ENCODE measurements around the gene ITK. TPM values are rescaled to one million over a fixed set of nuclear protein-coding genes. Genes with fewer than 3 reads are reported as not detected.

Gene ITK
- total and polyA plus RNA-seq, 2 of the 8 experiments (the other 6 are each of a cell fraction or from before 2014, with no cell fraction given): 0.05 TPM; not detected in 1

- H3K4me3 ChIP-seq (ENCODE audit: extremely low read depth in 1 of 4, insufficient read depth in 2 of 4, low read depth in 3 of 4, low read length in 4 of 4): no peak overlapping the region
- no peak for TF ChIP-seq TCF12 (IDR thresholded peaks at IDR 0.05; ENCODE audit: low read depth, low read length)
- TF ChIP-seq CHD2 (IDR thresholded peaks at IDR 0.05; ENCODE audit: low read length): no peak
- no peak for TF ChIP-seq CREB1 (IDR thresholded peaks at IDR 0.05)
- TF ChIP-seq RBBP5 (IDR thresholded peaks at IDR 0.05; ENCODE audit: borderline replicate concordance, low read depth, low read length): no peak
- TF ChIP-seq POLR2A (IDR thresholded peaks at IDR 0.05; ENCODE audit: control extremely low read depth in 1 of 2, low read depth in 2 of 2, low read length in 2 of 2): no peak
- TF ChIP-seq JUN (IDR thresholded peaks at IDR 0.05; ENCODE audit: low read depth, low read length): no peak
- TF ChIP-seq ASH2L (IDR thresholded peaks at IDR 0.05; ENCODE audit: low read length): no peak
- no peak for TF ChIP-seq SP2 (IDR thresholded peaks at IDR 0.05; ENCODE audit: low read length)
- no peak for TF ChIP-seq SRF (IDR thresholded peaks at IDR 0.05; ENCODE audit: low read depth, low read length)
- no peak for TF ChIP-seq CTBP2 (IDR thresholded peaks at IDR 0.05; ENCODE audit: borderline replicate concordance, insufficient read depth, insufficient read length, low read length)
- TF ChIP-seq CTCF (IDR thresholded peaks at IDR 0.05; ENCODE audit: control extremely low read depth in 1 of 3, insufficient read depth in 1 of 3, low read depth in 1 of 3, low read length in 3 of 3): no peak
These were observed 34.3 kb downstream of the ITK start for GRCh38 chr5:157214861-157215513.

More at GRCh38 chr5:157214861-157215513, 34.3 kb downstream of the ITK start:
- Histone ChIP-seq H4K20me1 (replicated peaks in 1 of 2; ENCODE audit: control insufficient read depth in 1 of 2, insufficient read depth in 2 of 2, low read length in 2 of 2) (no peaks in the 10 kb centered on the region), H3K27ac (ENCODE audit: low read depth, low read length) (no peak overlapping the region), H2BK12ac (ENCODE audit: low read depth, low read length) (no peak overlapping the region), H4K5ac (ENCODE audit: insufficient read length, low read depth, low read length) (no peak overlapping the region), H2BK5ac (ENCODE audit: low read depth, low read length) (no peak overlapping the region), H3K4me2 (ENCODE audit: insufficient read depth in 1 of 2, low read depth in 2 of 2, low read length in 2 of 2) (no peak overlapping the region), H3K23ac (ENCODE audit: insufficient read length) (no peak overlapping the region), H4K8ac (ENCODE audit: extremely low read depth, insufficient read depth, low read length) (no peak overlapping the region), H3K9me3 (ENCODE audit: insufficient read depth in 2 of 2, low read depth in 1 of 2, low read length in 1 of 2) (no peaks in the 10 kb centered on the region; a peak in 1 of 4 replicates), H3K4ac (replicated peaks; ENCODE audit: insufficient read length, low read depth, low read length) (no peak overlapping the region), H3K14ac (ENCODE audit: insufficient read length) (no peak overlapping the region), H3K9ac (replicated peaks in 1 of 4; ENCODE audit: extremely low read depth in 1 of 4, low read depth in 3 of 4, low read length in 3 of 4) (no peak overlapping the region), H3K56ac (replicated peaks; ENCODE audit: insufficient read length, low read depth, low read length) (no peak overlapping the region), H3K18ac (ENCODE audit: extremely low read depth, low read length) (no peak overlapping the region), H3K27me3 (replicated peaks in 1 of 4; ENCODE audit: control insufficient read depth in 3 of 4, extremely low read depth in 1 of 4, insufficient read depth in 3 of 4, low read length in 3 of 4) (no peaks in the 10 kb centered on the region), H3K79me1 (ENCODE audit: low read depth, low read length) (no peaks in the 10 kb centered on the region; the same call in 1 of the 2 replicates), H2AFZ (ENCODE audit: low read length) (no peak overlapping the region), H2BK120ac (replicated peaks; ENCODE audit: low read depth, low read length) (no peak overlapping the region), H4K91ac (replicated peaks; ENCODE audit: insufficient read length, low read length) (no peak overlapping the region), H2BK20ac (ENCODE audit: low read length) (no peak overlapping the region), H3K79me2 (ENCODE audit: control insufficient read depth in 1 of 2, insufficient read depth in 2 of 2, low read length in 2 of 2) (no peaks in the 10 kb centered on the region), H2BK15ac (ENCODE audit: low read length) (no peak overlapping the region), H2AK5ac (ENCODE audit: low read depth, low read length) (no peak overlapping the region), H3K4me1 (replicated peaks in 1 of 4; ENCODE audit: control insufficient read depth in 3 of 4, insufficient read depth in 4 of 4, low read length in 3 of 4) (no peaks in the 10 kb centered on the region), H3K36me3 (ENCODE audit: control insufficient read depth in 2 of 4, insufficient read depth in 4 of 4, low read length in 3 of 4) (no peaks in the 10 kb centered on the region), H3K23me2 (ENCODE audit: low read depth, low read length) (no peaks in the 10 kb centered on the region; the same call in 1 of the 2 replicates)
- WGBS, 2 experiments (ENCODE audit: extremely low coverage in 1 of 2, insufficient coverage in 1 of 2, insufficient read length in 1 of 2, insufficient replicate concordance in 2 of 2, low coverage in 1 of 2, low lambda C conversion rate in 2 of 2, missing lambda C conversion rate in 1 of 2): 91% methylated on average over 10 of the region's 10 CpGs; no CpG with 5 or more reads in 1 of the 2 experiments
- no peak for FAIRE-seq
- POLR2A ChIA-PET (ENCODE audit: partially characterized antibody): no interaction called here
- CTCF ChIA-PET (ENCODE audit: partially characterized antibody): interaction anchor here (1.1 kb wide), 1 partner anchor 128 kb away, joined by 3 read pairs; no protein-coding TSS in a partner anchor
- no peak for DNase-seq (ENCODE audit: low read depth in 1 of 2, low spot score in 2 of 2)

Data from H1 (cell line).